ENCODE results near the gene SYK.
"Not testable (repeated sequence)": the region's sequence is repeated elsewhere in the genome, so short reads cannot be mapped to it uniquely, and the experiment has no call there.

SYK gene

GRCh38 chr9:90801241-90801972 lies at the start of gene SYK:
Gene SYK, plus strand, starts transcription at chr9:90801819. Its CDS starts 42,080 bp downstream, at chr9:90843899.
- DNase-seq = peak; percentile 90

GRCh38 chr9:90755514-90756371 lies 45.9 kb upstream of the SYK start:
- DNase-seq = peak; percentile 59

GRCh38 chr9:90760577-90760976 lies 41.0 kb upstream of the SYK start:
- DNase-seq = not testable (repeated sequence)

DNA sequence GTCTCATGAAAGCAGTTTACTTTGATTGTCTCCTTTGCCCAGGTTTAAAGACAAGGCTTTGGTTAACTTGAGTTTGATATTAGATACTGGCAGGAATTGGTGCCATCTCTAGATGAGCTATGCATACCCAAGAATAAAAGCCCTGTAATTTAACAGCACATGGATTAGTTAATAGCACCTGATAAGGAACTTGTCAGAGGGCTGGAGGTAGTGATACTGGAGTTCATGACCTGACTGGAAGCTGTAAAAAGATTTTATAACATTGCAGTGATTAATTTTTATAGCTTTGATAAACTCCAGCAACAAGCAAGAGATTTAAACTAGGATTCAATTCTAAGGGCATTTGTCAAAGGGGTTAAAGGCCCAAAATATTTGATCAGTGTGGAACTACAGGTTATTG lies 34.9 kb upstream of the SYK start:
- DNase-seq = no peak

DNA sequence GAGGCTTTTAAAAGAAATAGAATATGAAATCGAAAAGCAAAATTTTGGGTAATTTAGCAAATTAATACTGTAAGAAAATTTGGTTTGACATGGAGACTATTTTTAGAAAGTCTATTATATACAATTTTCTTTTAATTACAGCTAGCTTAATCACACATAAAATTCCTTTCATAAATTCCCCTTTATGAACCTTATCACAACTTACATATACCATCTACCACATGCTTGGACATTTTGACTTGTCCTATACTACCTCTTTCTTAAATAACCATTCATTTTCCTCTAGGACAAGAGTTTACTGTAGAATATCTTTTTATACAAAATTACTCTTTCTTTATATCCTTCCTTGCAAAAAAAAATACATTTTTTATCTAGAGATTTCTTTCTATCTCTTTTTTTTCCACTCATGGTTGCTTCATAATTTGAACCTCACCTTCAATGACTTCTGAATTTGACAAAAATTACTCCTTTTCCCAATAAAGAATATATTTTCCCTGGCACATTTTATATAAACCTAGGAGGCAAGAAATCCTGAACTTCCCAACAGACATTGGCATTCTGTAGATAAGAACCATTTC lies 34.0 kb upstream of the SYK start:
- DNase-seq = no peak

DNA sequence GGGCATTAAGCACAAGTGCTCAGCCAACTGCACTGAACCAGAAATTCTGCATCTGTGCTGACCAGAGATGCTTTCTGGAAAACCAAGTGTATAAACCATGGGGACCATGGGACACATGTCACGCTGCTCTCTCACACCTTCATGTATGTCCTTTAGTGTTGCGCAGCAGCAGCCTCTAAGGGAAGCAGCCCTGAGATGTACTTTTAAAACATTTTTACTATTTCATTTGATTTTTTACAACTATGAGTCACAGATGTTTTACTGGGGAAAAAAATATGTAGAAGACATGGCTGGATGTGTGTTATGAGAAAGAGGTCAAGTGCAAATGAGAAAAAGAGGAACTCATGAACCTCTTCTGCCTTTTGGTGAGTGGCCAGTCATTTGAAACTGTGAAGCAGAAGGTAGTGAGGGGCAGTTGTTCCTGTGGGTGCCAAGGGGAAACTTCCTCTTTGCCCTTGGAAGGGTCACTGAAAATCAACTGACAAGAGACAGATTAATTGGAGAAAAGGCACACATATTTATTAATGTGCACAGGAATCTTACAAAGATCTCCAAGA lies 31.4 kb upstream of the SYK start:
- DNase-seq = peak; percentile 17

GRCh38 chr9:90770927-90771326 lies 30.7 kb upstream of the SYK start:
- DNase-seq = no peak

- DNase-seq = no peak
These were observed 29.2 kb upstream of the SYK start for GRCh38 chr9:90772386-90772785.

DNA sequence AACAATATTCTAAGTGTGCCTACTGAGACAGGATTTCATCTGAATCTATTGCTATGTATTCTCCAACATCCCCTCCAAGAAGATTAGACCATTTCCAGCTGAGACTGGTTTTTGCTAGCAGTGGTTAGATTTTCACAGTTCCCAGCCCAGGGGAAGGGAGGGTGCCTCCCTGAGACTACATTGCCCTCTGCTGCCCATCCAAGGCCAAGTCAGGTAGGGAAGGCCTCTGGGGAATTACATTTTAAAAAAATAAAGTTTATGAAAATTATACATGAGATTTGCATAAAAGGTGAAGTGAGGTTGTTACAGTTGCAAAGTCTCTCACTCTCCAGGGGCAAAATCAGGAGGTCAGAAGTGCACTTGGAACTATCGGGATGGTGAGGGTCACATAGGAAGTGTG lies 28.0 kb upstream of the SYK start:
- DNase-seq = peak; percentile 51

DNA sequence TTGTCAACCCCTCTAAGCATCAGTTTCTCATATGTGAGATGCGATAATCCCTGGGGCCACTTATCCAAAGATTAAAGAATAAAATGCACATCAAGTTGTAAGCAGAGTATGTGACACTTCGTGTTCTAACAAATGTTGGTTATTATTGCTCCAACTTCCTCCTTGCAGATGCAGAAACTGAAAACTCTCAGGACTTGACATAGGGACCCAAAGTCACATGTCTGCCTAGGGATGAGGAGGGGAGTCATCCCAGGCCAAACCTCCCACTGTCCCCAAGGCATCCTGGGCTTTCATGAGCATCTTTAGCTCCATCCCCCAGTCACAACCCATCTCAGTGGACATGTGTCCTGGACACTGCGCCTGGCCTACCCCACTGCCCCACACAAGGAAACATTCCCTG lies 27.5 kb upstream of the SYK start:
- DNase-seq = no peak

- DNase-seq = peak; percentile 40
These were observed 26.9 kb upstream of the SYK start for GRCh38 chr9:90774682-90775081.

DNA sequence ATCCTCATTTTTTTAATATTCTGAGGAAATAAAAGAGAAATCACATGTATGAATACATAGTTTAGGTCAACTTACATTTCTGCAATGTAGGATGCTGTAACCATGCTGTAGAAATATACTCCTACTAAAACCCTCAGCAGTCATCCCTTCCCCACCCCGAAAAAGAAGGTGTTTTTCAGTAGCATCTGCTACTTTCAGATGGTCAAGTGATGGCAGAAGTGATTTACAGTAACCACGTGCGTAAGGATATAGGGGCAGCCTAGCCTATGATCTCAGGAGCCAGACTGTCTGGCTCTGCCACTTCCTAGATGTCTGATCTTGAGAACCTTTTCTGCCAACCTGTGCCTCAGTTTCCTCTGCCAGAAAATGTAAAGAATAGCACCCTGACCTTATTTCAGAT lies 26.0 kb upstream of the SYK start:
- no peak for DNase-seq

DNA sequence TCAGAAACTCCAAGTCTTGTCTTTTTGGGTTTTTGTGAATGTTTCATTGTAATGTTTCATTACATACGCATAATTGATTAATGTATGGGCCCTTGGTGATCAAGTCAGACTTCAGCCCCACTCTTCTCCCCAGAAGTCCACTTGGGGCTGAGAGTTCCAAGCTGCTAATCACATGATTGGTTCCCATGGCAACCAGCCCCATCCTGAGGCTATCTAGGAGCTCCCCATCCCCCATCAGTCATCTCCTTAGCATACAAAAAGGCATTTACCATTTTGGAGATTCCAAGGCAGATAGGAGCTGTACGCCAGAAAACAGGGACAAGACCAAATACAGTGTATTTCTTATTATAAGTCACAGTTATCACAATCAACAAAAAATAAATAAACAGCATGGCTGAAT lies 22.9 kb upstream of the SYK start:
- DNase-seq = no peak

DNA sequence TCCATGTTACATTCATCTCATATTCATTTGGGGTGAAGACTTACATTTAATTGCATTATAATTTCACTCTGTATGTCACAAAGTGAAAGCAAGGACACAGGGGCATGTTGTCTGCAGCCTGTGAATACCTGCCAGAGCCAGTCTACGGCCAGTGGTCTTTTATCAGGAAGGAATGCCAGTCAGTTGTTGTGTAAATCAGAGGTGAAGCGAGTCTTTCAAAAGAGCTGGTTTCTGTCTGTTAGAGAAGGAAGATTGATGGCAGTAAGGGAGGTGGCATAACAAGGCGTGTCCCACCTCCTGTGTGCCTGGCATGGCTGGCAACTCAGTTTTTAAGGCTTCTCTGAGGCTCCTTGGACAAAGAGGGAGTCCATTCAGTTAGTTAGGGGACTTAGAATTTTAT lies 18.1 kb upstream of the SYK start:
- no peak for DNase-seq

- no peak for DNase-seq
These were observed 17.7 kb upstream of the SYK start for GRCh38 chr9:90783964-90784363.

DNA sequence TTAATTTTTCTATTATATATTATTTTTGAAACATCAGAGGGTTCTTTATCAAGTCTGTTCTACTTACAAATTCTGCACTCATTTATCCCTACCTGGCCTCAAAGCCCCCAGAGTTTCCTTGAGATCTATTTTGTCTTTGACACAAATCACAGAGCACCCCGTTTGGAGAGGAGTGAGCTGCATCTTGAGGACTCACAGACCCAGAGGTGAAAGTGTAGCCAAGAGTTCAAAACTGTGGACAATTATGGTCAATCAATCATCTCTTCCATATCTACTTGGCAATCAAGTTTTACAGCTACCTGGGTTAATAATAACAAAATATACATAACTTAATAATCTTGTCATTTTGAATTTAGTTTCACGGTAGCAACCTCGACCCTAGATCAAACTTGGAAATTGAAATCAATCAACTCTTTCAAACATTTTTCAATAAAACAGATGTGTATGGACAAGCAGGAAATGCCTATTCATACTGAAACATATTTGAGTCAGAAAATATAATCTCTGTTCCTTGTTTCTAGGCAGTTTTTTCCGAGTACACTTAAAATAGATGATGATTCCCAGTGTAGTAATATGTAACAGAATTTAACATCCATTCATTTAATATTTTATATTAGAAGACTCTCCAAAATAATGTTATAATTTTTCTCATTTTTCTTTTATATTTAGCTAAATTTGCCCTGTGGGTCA lies 13.7 kb upstream of the SYK start:
- DNase-seq = no peak

DNA sequence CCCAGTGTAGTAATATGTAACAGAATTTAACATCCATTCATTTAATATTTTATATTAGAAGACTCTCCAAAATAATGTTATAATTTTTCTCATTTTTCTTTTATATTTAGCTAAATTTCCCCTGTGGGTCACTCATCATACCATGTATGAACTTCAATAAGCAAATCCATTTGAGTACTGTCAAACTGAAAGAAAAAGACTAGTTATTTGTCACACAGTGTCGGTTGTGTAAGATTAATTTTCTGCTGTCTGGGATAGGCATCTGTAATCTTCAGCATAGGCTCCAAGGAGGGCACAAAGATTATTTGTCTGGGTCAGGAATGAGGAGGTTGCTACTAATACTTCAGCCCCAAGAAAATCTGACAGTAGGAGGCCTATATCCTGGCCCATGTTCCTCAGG lies 13.1 kb upstream of the SYK start:
- DNase-seq = not testable (repeated sequence)

GRCh38 chr9:90789408-90789807 lies 12.2 kb upstream of the SYK start:
- no peak for DNase-seq

DNA sequence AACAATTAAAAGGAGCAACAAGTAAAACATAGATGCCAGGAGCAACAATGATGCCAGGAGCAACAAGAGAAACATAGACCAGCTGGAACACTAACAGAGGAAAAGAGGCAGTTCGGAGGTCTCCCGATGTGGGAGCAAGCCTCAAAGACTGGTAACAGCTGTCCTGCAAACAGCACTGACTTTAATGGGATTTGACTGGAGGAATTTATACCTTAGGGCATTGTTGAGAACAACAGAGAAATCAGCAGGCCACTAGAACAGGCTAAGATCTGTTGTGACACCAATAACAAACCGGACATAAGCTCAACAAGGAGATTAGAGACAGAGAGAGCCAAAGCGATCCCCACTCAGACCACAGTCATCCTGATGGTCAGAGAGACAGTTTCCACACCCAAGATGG lies 11.8 kb upstream of the SYK start:
- no peak for DNase-seq

GRCh38 chr9:90793024-90793423 lies 8.6 kb upstream of the SYK start:
- DNase-seq = not testable (repeated sequence)

- no peak for DNase-seq
These were observed 7.9 kb upstream of the SYK start for GRCh38 chr9:90793729-90794128.

DNA sequence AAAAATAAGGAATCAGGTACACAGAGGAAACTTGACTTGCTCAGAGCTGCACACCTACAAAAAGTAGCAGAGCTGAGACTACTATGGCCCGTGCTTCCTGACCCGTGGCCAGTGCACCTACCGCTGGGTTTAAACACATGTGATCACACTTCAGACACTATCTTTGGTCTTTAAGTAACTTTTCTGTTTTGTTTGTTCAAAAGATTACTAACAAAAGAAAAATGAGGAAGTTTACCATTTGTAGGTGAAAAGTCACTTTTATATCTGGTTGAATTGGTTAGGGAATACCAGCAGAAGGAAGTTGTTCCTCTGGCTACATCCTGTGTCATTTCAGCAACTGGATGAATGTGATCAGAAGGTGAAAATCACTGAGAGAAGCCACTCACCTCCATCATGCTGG lies 6.5 kb upstream of the SYK start:
- no peak for DNase-seq

DNA sequence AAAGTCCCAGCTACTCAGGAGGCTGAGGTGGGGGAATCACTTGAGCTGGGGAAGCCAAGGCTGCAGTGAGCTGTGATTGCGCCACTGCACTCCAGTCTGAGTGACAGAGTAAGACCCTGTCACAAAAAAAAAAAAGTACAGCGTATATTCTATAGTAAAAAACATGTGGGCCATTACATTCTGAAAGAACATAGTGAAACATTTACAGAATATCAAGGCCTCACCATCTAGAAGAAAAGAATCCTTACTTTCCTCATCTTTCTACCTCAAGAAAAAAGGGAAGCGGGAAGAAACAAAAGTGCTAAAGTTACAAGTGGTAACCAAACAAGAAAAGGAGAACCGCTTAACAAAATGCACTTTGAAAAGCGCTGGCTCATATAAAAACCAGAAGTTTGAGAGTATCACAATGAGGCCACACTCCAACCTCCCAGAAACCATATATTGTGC lies 5.7 kb upstream of the SYK start:
- peak; percentile 50 for DNase-seq

Data from hematopoietic multipotent progenitor cell treated with erythropoietin and hydrocortisone succinate and interleukin-3 and kit ligand, for 6 days (in vitro differentiated cells).